ENCODE measurements around the gene APBB3.

APBB3 gene

GRCh38 chr5:140551872-140552271 is 12.5 kb downstream of the APBB3 start:
- DNase-seq: no peak

- DNase-seq: no peak
Measured at GRCh38 chr5:140550147-140551079, 14.0 kb downstream of the APBB3 start.

- DNase-seq: no peak
Measured at GRCh38 chr5:140549237-140550144, 14.9 kb downstream of the APBB3 start.

- no peak for DNase-seq
Measured at GRCh38 chr5:140548791-140549190, 15.6 kb downstream of the APBB3 start.

GRCh38 chr5:140548300-140548688 is 16.1 kb downstream of the APBB3 start:
- no peak for DNase-seq

- DNase-seq: peak; percentile 87
Measured at GRCh38 chr5:140547508-140548299, 16.7 kb downstream of the APBB3 start, which contains the start of gene EIF4EBP3. TSS of gene EIF4EBP3 (plus strand) at chr5:140547662. CDS start at chr5:140547738, 76 bp downstream.

- no peak for DNase-seq
Measured at GRCh38 chr5:140546851-140547507, 17.4 kb downstream of the APBB3 start.

- DNase-seq: no peak
Measured at GRCh38 chr5:140545606-140546005, 18.8 kb downstream of the APBB3 start.

- no peak for DNase-seq
Measured at GRCh38 chr5:140544986-140545385, 19.4 kb downstream of the APBB3 start.

GRCh38 chr5:140542972-140543371 is 21.4 kb downstream of the APBB3 start:
- no peak for DNase-seq

GRCh38 chr5:140540227-140540626 is 24.2 kb downstream of the APBB3 start:
- no peak for DNase-seq

- no peak for DNase-seq
Measured at GRCh38 chr5:140524003-140524402, 40.4 kb downstream of the APBB3 start.

GRCh38 chr5:140513124-140513523 is 51.3 kb downstream of the APBB3 start:
- DNase-seq: no peak

GRCh38 chr5:140509898-140510297 is 54.5 kb downstream of the APBB3 start:
- no peak for DNase-seq
